Measurements from ENCODE around the gene COA1. TPM values are rescaled to one million over a fixed set of nuclear protein-coding genes. Genes with fewer than 3 reads are reported as not detected.

COA1 gene
- total RNA-seq, 2 experiments from 2014 or later, result 76.9 to 77.1 TPM

DNA sequence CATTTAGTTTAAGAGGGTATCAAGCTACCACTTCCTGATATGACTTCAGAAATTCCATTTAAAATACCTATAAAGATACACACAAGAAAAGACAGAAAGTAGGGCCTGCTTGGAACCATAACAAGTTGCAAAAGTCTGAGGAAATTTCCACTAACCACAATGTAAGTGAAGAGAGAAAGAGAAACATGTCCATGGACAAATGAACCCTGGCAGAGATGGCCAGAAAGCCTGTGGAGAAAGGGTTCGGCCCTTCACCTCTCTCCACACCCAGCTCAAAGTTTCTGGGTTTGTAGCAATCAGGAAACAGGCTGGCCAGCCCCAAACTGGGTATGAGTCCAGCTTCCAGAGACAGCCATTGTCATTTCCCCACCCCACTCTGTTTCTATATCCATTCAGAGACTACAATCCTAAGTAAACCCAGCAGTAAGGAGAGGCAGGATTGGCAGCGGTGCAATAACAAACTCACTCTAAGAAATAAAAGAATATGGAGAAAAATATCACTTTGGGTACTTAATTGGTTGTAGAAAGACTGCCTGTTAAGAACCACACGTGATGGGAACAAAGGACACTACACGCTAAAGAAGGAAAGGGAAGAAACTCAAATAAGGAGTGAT lies 75.3 kb downstream of the COA1 start:
- peak overlapping the region; percentile 91 for H3K27ac Mint-ChIP-seq

DNA sequence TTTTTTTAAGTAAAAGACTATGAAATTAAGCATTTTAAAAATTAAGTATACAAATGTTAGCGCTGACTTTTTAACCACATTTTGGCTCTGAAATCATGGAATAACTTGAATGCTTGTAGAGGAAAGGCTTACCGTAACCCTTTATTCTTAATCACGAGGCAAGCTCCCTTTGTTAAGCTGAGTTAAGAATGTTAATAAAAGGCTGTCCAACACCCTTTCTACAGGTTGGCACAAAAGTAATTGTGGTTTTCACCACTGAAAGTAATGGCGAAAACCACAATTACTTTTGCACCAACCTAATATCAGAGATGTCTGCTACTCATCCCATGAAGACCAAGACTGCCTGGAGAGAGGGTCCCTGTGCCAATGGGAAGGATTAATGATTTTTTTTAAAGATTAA lies 75.9 kb downstream of the COA1 start:
- peak overlapping the region; percentile 30 for H3K4me3 Mint-ChIP-seq
- peaks cover 45% of the 10 kb centered on the region for H3K36me3 Mint-ChIP-seq (ENCODE audit: low read depth)
- CTCF ChIA-PET, result interaction anchor here (0.7 to 0.8 kb wide), 2 partner anchors 13 to 171 kb away, joined by 3 to 4 read pairs; no protein-coding TSS in a partner anchor
- intact Hi-C loops (cut with DNase I, micrococcal nuclease), result no loop called here
- DNase-seq (no peak), ATAC-seq (no peak)
- peaks cover 82% of the 10 kb centered on the region for H3K4me1 Mint-ChIP-seq
- H3K9me3 Mint-ChIP-seq (ENCODE audit: low read depth), result no peaks in the 10 kb centered on the region
- POLR2A ChIA-PET, result no interaction called here
- no peaks in the 10 kb centered on the region for H3K27me3 Mint-ChIP-seq
- peak overlapping the region; percentile 91 for H3K27ac Mint-ChIP-seq

More for the DNA sequence above, 75.3 kb downstream of the COA1 start:
- DNase-seq, result no peak
- ChIA-PET POLR2A (no interaction called here), CTCF (interaction anchor here (0.7 to 0.8 kb wide), 2 partner anchors 12 to 170 kb away, joined by 3 to 4 read pairs; no protein-coding TSS in a partner anchor)
- no peaks in the 10 kb centered on the region for H3K9me3 Mint-ChIP-seq (ENCODE audit: low read depth)
- no peaks in the 10 kb centered on the region for H3K27me3 Mint-ChIP-seq
- peaks cover 48% of the 10 kb centered on the region for H3K36me3 Mint-ChIP-seq (ENCODE audit: low read depth)
- H3K4me3 Mint-ChIP-seq, result peak overlapping the region; percentile 30
- intact Hi-C loops (cut with DNase I, micrococcal nuclease), result no loop called here
- ATAC-seq, result no peak
- H3K4me1 Mint-ChIP-seq, result peaks cover 82% of the 10 kb centered on the region

DNA sequence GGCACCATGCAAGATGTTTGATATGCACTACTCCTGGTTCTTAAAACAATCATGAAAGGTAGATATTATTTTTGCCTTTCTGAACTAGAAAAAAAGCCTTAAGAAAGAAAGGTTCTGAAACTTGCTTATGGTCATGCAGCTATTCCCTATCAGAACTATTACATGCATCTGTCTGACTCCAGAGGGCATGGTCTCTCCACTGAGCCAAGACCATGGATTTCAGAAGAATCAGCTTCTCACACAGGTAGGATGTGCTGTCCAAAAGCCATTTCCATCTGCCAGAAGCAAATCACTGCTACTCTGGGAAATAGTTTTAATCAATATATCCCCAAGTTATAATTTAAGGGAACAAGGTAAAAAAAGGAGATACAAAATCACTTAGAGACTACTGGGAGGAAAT lies 77.0 kb downstream of the COA1 start:
- H3K4me3 Mint-ChIP-seq, result no peak overlapping the region
- DNase-seq, result no peak
- peak overlapping the region; percentile 98 for H3K27ac Mint-ChIP-seq
- no peaks in the 10 kb centered on the region for H3K9me3 Mint-ChIP-seq (ENCODE audit: low read depth)
- peaks cover 44% of the 10 kb centered on the region for H3K36me3 Mint-ChIP-seq (ENCODE audit: low read depth)
- POLR2A ChIA-PET, result no interaction called here
- CTCF ChIA-PET, result interaction anchor here (0.5 to 6.2 kb wide), 4 partner anchors 18 to 47 kb away, joined by 3 to 54 read pairs (median 3); no protein-coding TSS in a partner anchor
- H3K4me1 Mint-ChIP-seq, result peaks cover 86% of the 10 kb centered on the region
- intact Hi-C loops (cut with DNase I, micrococcal nuclease), result no loop called here
- H3K27me3 Mint-ChIP-seq, result no peaks in the 10 kb centered on the region
- no peak for ATAC-seq

DNA sequence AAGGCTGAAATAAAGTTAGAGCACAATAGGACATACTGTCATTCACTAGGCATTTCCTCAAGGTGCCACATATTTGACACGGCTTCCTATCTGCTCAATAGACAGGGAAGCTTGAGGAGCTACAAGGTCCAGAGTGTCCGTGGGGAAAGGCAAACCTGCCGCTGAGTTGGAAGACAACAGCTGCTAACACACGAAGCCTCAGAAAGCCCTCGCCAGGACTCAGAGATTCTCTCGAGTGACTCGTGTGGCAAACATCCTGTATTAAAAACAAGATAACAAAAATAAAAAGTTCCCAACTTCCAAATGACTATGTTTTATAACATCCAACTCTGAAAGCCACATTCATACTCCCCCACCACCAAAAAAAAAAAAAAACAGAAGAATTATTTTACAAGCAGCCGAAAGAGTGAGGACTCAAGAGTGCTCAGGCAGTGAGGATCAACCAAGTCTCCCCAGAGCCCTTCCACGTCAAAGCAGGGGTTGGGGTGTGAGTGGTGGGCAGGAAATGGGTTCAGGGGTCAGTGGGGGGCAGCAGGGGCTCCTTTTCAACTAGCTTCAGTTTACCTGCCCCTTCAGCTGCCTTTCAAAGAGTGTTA lies 78.8 kb downstream of the COA1 start:
- Mint-ChIP-seq H3K27me3 (no peaks in the 10 kb centered on the region), H3K4me1 (peaks cover 94% of the 10 kb centered on the region), H3K36me3 (ENCODE audit: low read depth) (peaks cover 50% of the 10 kb centered on the region), H3K4me3 (peak overlapping the region; percentile 66), H3K27ac (peak overlapping the region; percentile 98), H3K9me3 (ENCODE audit: low read depth) (no peaks in the 10 kb centered on the region)
- POLR2A ChIA-PET, result interaction anchor here (0.8 to 3.5 kb wide), 2 partner anchors 60 to 65 kb away, joined by 4 to 66 read pairs; partner anchors contain the start of gene STK17A
- CTCF ChIA-PET, result interaction anchor here (0.6 to 7.5 kb wide), 8 partner anchors 30 to 1089 kb away, joined by 3 to 60 read pairs (median 5); partner anchors contain the start of gene STK17A
- DNase-seq, result no peak
- no peak for ATAC-seq
- intact Hi-C loops (cut with DNase I, micrococcal nuclease), result loop anchor here (1.0 kb wide), 3 partner anchors 8 to 50 kb away; no protein-coding TSS in a partner anchor

DNA sequence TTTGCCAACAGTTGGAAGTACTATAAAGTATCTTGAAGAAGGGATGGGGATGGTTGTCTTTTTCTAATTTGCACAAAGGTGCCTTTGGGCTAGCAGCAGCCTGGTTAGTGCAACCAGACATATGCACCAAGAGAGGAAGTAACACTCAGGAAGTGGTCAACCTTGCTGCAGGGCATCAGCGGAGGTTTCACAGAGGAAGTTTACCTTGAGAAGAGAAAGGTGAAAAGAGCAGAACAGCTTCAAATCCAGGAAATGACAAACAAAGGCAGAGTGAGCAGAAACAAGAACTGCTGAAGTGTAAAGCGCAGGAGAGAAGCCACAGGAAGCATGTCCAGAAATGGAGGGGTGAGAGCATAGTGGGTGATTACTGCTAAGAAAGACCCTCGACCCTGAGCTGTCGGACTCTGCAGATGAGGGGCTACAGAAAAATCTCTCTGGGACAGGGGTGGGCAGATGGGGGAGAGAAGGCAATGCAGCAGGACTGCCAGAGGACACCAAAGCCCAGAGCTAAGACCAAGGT lies 79.5 kb downstream of the COA1 start:
- peak overlapping the region; percentile 98 for H3K27ac Mint-ChIP-seq
- ChIA-PET POLR2A (interaction anchor here (0.7 to 3.5 kb wide), 4 partner anchors 37 to 65 kb away, joined by 3 to 66 read pairs (median 5); partner anchors contain the start of gene STK17A), CTCF (interaction anchor here (0.6 to 7.5 kb wide), 13 partner anchors 9 to 1090 kb away, joined by 3 to 60 read pairs (median 5); partner anchors contain the start of gene STK17A)
- peaks cover 95% of the 10 kb centered on the region for H3K4me1 Mint-ChIP-seq
- peak overlapping the region; percentile 66 for H3K4me3 Mint-ChIP-seq
- peak; percentile 74 for DNase-seq
- peak; percentile 53 for ATAC-seq
- H3K27me3 Mint-ChIP-seq, result no peaks in the 10 kb centered on the region
- no peaks in the 10 kb centered on the region for H3K9me3 Mint-ChIP-seq (ENCODE audit: low read depth)
- H3K36me3 Mint-ChIP-seq (ENCODE audit: low read depth), result peaks cover 51% of the 10 kb centered on the region
- intact Hi-C loops (cut with DNase I, micrococcal nuclease), result loop anchor here (1.0 to 2.0 kb wide), 5 partner anchors 8 to 50 kb away; no protein-coding TSS in a partner anchor

DNA sequence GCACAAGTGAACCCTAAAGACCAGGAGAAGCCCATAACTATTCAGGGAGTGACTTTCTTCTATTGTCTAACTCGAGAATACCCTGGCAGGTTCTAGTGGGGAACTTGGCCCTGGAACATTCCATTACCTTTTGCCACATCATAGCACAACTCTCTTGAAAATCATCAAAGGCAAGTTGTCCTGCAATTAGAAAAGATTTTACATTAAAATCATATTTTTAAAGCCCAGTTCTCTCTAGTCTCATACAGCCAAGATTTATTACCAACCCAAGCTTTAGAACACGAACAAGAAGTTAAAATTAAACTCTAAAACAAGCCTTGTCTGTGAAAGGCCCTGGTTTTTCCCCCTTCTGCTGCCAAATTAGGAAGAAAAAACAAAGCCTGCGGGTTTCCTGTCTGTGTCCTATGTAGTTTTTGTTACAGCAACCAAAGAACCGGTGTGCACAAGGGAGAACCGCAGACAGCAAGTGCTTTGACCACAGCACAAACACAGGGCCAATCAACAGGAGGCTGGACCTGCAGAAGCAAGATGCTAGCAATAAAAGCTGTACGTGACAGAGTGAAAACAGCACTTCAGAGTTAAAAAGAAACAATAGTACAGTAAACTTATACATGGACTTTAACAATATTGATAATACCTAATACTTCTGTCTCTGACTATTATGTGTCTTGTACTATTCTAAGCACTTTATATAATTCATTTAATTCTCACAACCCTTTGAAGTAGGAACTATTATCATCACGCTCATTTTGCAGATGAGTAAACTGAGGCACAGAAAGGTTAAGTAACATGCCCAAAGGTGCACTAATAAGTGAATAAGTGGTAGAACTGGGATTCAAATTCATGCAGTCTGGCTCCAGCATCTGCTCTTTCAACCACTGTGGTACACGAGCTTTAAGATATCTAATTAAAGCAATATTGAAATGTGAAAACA lies 80.6 kb downstream of the COA1 start:
- Mint-ChIP-seq H3K27me3 (no peaks in the 10 kb centered on the region), H3K36me3 (ENCODE audit: low read depth) (peaks cover 51% of the 10 kb centered on the region), H3K4me1 (peaks cover 95% of the 10 kb centered on the region), H3K4me3 (peak overlapping the region; percentile 66), H3K9me3 (ENCODE audit: low read depth) (no peaks in the 10 kb centered on the region), H3K27ac (peak overlapping the region; percentile 98)
- intact Hi-C loops (cut with DNase I, micrococcal nuclease), result loop anchor here (1.0 to 2.0 kb wide), 12 partner anchors 16 to 191 kb away; no protein-coding TSS in a partner anchor
- ChIA-PET POLR2A (interaction anchor here (0.6 to 3.5 kb wide), 15 partner anchors 10 to 186 kb away, joined by 3 to 66 read pairs (median 5); partner anchors contain the start of gene STK17A), CTCF (interaction anchor here (0.8 to 7.5 kb wide), 17 partner anchors 8 to 132 kb away, joined by 3 to 60 read pairs (median 6); partner anchors contain the start of genes COA1 and STK17A)
- ATAC-seq (peak; percentile 24), DNase-seq (peak; percentile 79)

DNA sequence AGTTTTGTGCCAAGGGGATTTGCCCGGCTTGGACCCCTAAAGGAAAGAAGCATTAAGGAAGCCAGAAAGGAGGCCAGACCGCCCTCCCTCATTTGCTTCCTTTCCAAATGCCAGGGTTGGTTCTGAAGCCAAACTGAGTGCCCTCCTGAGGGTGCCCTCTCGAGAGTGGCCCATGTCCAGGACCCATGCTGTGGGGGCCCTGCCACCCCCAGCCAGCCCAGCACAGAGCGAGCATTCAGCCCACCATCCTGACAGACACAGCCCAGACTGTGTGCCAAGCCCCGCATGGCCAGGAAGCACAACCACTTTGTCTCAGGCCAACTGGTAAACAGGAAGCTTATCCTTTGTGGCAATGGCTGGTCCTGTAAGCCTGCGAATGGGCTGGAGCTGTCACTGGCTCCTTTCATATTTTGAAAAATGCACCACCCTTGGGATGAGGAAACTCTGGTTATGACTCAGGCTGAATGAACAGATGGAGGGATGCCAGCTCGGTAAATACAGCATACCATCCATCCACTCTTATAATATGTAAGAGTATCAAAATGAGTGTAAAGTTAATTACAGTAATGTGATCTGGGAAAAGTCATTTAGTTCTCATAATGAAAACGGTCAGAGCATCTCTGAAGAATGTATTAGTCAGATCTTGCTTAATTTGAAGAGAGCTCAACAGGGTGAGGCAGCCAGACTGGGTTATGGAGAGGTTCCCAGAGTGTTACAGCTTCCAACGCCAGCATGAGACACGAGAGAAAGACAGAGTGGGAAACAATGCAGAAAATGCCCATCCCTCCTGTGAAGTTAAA lies 81.5 kb downstream of the COA1 start:
- ATAC-seq (peak; percentile 74), DNase-seq (peak; percentile 77)
- Mint-ChIP-seq H3K36me3 (ENCODE audit: low read depth) (peaks cover 54% of the 10 kb centered on the region), H3K4me3 (peak overlapping the region; percentile 66), H3K27ac (peak overlapping the region; percentile 98), H3K9me3 (ENCODE audit: low read depth) (no peaks in the 10 kb centered on the region), H3K4me1 (peaks cover 95% of the 10 kb centered on the region), H3K27me3 (no peaks in the 10 kb centered on the region)
- ChIA-PET CTCF (interaction anchor here (0.9 to 7.5 kb wide), 14 partner anchors 8 to 131 kb away, joined by 3 to 60 read pairs (median 8); partner anchors contain the start of genes COA1 and STK17A), POLR2A (interaction anchor here (0.6 to 3.5 kb wide), 13 partner anchors 9 to 186 kb away, joined by 3 to 66 read pairs (median 5); partner anchors contain the start of gene STK17A)
- intact Hi-C loops (cut with DNase I, micrococcal nuclease), result loop anchor here (1.0 to 2.0 kb wide), 12 partner anchors 17 to 191 kb away; no protein-coding TSS in a partner anchor

DNA sequence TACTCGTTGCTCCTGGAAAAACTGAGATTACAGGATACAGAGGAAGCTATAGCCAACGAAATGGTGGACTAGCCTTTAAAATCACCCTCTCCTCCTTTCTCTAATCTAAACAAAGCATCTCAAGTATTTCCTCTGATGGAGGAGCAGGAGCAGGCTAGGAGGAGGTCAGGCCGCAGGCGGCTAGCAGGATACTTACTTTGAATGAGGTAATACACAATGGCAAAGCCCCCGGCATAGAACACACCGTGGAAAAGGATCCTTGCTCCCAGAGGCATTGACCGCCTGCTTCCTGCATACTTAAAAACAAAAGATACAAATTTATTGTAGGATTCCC lies 82.0 kb downstream of the COA1 start:
- Mint-ChIP-seq H3K4me3 (peak overlapping the region; percentile 66), H3K9me3 (ENCODE audit: low read depth) (no peaks in the 10 kb centered on the region), H3K4me1 (peaks cover 95% of the 10 kb centered on the region), H3K27me3 (no peaks in the 10 kb centered on the region), H3K36me3 (ENCODE audit: low read depth) (peaks cover 58% of the 10 kb centered on the region), H3K27ac (peak overlapping the region; percentile 98)
- ChIA-PET CTCF (interaction anchor here (0.9 to 7.5 kb wide), 10 partner anchors 12 to 131 kb away, joined by 3 to 60 read pairs (median 10); partner anchors contain the start of genes COA1 and STK17A), POLR2A (interaction anchor here (1.2 to 3.5 kb wide), 5 partner anchors 9 to 62 kb away, joined by 3 to 66 read pairs (median 8); partner anchors contain the start of gene STK17A)
- ATAC-seq (no peak), DNase-seq (no peak)
- intact Hi-C loops (cut with DNase I, micrococcal nuclease), result no loop called here

DNA sequence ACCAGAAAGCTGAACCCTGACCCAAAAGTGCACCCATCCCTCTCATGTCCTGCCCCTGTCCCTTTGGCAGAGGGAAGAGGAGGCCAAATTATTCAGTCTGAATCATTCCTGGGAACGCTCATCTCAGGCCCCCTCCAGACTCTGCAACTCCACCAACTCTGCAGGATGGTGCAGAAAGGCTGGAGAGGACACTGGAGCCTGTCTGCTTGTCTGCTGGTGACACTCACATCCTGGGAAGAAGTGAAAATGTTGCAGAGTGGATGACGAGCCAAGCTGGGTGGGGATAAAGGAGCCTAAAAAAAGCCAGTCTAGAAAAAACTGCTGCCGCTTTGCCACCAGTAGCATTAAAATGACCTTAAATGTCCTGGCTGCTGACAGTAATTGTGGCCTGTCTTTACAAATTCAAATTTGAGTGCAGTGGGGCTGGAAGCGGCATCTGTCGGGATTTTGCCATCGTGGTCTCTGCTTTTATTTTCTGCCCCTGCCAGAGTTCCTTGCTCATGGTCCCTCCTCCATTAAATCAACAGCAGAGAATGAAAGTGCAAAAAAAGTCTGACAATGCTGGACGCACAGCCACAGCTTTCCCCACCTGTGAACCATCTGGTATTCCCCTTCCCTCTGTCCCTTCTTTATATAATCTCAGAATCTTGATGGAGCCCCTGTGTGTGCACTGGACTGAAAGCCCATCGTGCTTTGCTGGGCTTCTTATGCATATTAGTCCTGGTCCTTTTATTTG lies 82.6 kb downstream of the COA1 start:
- H3K4me1 Mint-ChIP-seq, result peaks cover 94% of the 10 kb centered on the region
- no peak for ATAC-seq
- H3K4me3 Mint-ChIP-seq, result peak overlapping the region; percentile 17
- no peaks in the 10 kb centered on the region for H3K9me3 Mint-ChIP-seq (ENCODE audit: low read depth)
- ChIA-PET POLR2A (no interaction called here), CTCF (interaction anchor here (0.5 to 7.5 kb wide), 8 partner anchors 11 to 64 kb away, joined by 3 to 60 read pairs (median 5); partner anchors contain the start of gene STK17A)
- H3K27me3 Mint-ChIP-seq, result no peaks in the 10 kb centered on the region
- H3K27ac Mint-ChIP-seq, result peak overlapping the region; percentile 98
- H3K36me3 Mint-ChIP-seq (ENCODE audit: low read depth), result peaks cover 59% of the 10 kb centered on the region
- intact Hi-C loops (cut with DNase I, micrococcal nuclease), result no loop called here
- no peak for DNase-seq

All from activated CD4-positive, alpha-beta T cell treated with anti-CD3 and anti-CD28 coated beads for 36 hours (primary cell).